GM12891 (cell line): ENCODE measurements around the gene WNT9A.

Experiments used
- DNase-seq: peaks from one replicate; pipeline ENCODE4 v3.0.0; 2011; ENCODE audit warnings: low spot score; ENCODE audit not compliant: insufficient read length
- FAIRE-seq: peaks from 2 replicates; lab custom pipeline; 2011; peaks lifted over from hg19 to GRCh38; lab: Jason Lieb, UNC
- PAX5 ChIP-seq: IDR thresholded peaks from 2 replicates; pipeline ENCODE4 v1.6.1; 2011; ENCODE audit warnings: low read length, moderate library complexity, mild to moderate bottlenecking; ENCODE audit not compliant: insufficient read depth, severe bottlenecking
- POLR2A ChIP-seq: IDR thresholded peaks from 2 replicates; pipeline ENCODE4 v1.6.1; 2011; ENCODE audit warnings: low read depth, low read length, control low read depth
- POLR2AphosphoS5 ChIP-seq: IDR thresholded peaks from 2 replicates; pipeline ENCODE4 v1.6.1; 2011; ENCODE audit warnings: low read depth, low read length, control low read depth
- POU2F2 ChIP-seq: IDR thresholded peaks from 2 replicates; pipeline ENCODE4 v1.6.1; 2011; ENCODE audit warnings: low read depth, mild to moderate bottlenecking, control low read depth, low read length, moderate library complexity
- SPI1 ChIP-seq: IDR thresholded peaks from 2 replicates; pipeline ENCODE4 v1.6.1; 2011; ENCODE audit warnings: low read depth, low read length, control low read depth
- TAF1 ChIP-seq: IDR thresholded peaks from 2 replicates; pipeline ENCODE4 v1.6.1; 2011; ENCODE audit warnings: low read depth, low read length, control low read depth

The WNT9A gene

DNA sequence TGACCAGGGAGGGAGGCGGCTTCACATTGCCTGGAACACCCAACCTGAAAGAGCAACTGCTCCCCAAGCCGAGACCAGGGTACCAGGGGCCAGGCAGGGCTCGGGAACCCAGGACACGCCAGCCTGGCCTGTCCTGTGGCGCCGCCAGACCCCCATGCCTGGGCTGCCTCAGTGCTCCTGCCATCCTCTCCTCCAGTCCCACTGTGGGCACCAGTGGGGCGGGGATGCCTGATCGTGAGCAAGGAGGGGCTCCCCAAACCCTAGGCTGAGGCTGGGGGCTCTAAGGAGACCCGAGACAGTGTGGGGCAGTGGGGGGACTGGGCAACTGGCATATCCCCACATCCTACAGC is 45.1 kb downstream of the WNT9A start:
- no peak for DNase-seq
- FAIRE-seq = no peak
- no peak for TF ChIP-seq POLR2AphosphoS5
- TF ChIP-seq SPI1 = no peak
- TF ChIP-seq TAF1 = no peak
- no peak for TF ChIP-seq POU2F2
- no peak for TF ChIP-seq PAX5
- TF ChIP-seq POLR2A = no peak

DNA sequence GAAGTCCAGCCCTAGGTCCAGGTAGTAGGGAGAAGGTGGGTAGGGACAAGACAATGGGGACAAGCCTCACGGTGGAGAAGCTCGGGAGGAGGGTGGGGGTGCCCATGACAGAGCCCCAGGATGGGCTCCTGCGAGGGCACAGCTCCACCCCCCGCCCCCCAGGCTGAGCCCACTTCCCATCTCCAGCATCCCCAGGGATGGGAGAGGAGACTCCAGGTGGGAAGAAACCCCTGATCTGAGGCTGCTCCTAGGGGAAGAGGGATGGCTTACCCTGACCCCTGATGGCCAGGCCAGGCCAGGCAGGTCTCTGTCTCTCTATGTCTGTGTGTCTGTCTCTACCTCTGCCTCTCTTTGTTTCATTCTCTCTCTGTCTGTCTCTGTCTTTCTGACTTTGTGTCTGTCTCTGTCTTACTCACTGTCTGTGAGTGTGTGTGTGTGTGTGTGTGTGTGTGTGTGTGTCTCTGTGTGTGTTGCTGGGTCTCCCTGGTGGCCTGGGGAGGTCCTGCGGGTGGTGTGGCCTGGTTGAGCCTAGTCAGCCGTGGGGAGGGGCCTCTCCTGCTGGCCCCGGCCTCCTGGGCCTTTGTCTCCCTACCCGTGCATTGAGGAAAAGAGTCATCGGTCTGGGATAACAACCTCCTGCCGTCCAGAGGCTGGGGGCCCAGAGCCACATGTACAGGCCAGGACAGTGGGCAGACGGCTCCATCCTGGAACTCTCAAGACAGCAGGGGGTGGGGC is 45.7 kb downstream of the WNT9A start:
- FAIRE-seq (no peak), DNase-seq (no peak)
- TF ChIP-seq PAX5 (no peak), TAF1 (no peak), POLR2A (no peak), SPI1 (no peak), POLR2AphosphoS5 (no peak), POU2F2 (no peak)

DNA sequence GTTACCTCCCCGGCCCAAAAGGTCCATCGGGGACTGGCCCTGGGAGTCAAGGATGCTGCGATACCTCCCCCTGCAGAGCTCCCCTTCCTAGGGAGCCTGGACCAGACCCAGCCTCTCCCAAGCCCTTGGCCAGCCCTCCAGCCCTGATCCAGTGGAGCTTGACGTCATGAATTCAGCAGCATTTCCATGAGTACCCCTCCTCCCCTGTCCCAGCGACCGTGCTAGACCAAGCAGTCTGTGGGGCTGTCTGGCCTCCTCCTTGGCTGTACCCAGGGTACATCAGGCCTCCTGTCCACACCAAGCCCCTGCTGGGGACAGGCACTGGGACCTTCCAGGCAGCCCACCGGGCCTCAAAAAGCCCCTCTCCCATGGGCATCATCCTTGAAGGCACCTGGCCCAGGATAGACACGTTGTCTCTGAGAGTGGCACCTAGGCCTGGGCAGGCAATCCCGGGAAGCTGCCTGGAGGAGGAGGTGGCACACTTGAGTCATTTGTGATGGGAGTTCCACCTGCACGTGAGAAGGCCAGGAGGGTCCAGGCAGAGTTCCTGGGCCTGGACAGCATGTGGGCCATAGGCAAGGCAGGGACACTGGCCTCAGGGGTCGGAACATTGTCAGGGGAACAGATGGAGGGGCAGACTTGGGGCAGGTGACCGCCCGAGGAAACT is 46.4 kb downstream of the WNT9A start:
- DNase-seq (no peak), FAIRE-seq (no peak)
- TF ChIP-seq SPI1 = no peak
- no peak for TF ChIP-seq POLR2AphosphoS5
- no peak for TF ChIP-seq POLR2A
- no peak for TF ChIP-seq PAX5
- TF ChIP-seq POU2F2 = no peak
- no peak for TF ChIP-seq TAF1

DNA sequence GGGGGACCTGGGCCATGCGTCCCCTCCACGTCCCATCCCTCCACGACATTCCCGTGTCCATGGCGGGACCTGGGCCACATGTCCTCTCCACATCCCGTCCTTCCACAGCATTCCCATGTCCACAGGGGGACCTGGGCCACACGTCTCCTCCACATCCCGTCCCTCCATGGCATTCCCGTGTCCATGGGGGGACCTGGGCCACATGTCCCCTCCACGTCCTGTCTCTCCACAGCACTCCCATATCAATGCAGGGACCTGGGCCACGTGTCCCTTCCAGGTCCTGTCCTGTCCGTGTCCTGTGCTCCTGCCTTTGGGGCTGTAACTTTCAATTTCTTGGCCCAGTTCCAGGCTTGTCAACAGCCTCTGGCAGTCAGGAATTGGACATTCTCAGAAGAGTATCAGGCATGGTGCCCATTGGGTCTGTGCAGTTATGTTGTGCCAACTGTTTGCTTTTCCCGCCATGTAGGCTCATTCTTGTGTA is 47.1 kb downstream of the WNT9A start:
- DNase-seq (no peak), FAIRE-seq (no peak)
- TF ChIP-seq PAX5 (no peak), POLR2A (no peak), POLR2AphosphoS5 (no peak), POU2F2 (no peak), SPI1 (no peak), TAF1 (no peak)

DNA sequence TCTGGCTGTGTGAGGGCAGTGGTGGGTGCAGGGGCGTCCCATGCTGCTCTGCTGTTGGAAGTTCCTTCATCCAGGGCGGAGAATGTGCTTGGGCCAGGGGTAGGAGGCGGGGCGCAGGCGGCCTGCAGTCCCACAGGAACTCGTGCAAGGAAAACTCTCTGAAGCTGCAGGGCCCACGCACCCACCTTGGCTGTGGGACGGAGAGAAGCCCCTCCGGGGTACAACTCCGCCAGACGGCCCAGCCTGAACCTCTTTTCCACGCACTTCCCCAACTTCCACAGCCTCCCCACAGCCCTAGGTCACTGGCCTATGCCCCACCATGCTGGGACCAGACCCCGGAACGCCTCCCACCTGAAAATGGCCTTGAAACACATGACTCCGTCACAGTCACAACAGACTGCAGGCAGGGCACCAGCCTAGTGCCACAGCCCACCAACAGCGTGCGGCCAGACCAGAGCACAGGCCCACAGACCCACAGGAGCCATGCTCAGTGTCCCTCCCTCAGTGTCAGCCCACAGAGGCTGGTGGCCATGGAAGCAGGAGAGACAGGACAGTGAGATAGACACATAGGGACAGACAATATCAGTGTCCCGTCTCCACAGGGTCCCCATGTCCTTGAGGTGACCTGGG is 47.8 kb downstream of the WNT9A start:
- TF ChIP-seq TAF1 (no peak), SPI1 (no peak), POLR2A (no peak), POLR2AphosphoS5 (no peak), POU2F2 (no peak), PAX5 (no peak)
- FAIRE-seq (no peak), DNase-seq (no peak)

DNA sequence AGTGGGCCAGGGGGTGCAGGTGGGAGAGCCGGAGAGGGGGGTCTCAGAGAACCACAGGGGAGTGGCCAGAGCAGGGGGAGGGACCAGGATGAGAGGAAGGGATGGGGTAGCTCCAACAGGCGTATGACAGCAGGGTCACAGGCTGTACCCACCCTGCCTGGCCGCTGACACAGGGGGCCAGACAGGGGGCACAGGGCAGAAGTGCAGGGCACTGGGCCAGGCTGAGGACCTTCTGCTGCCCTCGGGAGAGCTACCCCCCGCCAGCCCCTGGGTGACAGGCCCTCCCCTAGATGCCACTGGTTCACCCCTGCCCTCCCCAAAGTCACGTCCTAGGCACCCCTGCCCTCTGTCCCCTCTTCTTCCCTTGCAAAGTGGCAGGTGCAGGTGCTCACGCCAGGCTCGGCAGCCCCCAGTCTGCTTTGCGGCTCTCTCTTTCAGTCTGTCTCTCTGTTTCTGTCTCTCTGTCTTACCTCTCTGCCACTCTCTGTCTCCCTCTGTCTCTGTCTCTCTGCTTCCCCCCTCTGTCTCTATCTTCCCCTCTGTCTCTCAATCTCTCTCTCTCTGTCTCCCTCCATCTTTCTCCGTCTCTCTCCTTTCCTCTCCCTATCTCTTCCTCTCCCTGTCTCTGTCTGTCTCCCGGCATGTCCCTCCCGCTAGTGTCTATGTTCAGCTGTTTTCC is 48.5 kb downstream of the WNT9A start:
- TF ChIP-seq POLR2A = no peak
- TF ChIP-seq POU2F2 = no peak
- TF ChIP-seq PAX5 = no peak
- no peak for TF ChIP-seq TAF1
- no peak for TF ChIP-seq POLR2AphosphoS5
- no peak for TF ChIP-seq SPI1
- DNase-seq (no peak), FAIRE-seq (no peak)

DNA sequence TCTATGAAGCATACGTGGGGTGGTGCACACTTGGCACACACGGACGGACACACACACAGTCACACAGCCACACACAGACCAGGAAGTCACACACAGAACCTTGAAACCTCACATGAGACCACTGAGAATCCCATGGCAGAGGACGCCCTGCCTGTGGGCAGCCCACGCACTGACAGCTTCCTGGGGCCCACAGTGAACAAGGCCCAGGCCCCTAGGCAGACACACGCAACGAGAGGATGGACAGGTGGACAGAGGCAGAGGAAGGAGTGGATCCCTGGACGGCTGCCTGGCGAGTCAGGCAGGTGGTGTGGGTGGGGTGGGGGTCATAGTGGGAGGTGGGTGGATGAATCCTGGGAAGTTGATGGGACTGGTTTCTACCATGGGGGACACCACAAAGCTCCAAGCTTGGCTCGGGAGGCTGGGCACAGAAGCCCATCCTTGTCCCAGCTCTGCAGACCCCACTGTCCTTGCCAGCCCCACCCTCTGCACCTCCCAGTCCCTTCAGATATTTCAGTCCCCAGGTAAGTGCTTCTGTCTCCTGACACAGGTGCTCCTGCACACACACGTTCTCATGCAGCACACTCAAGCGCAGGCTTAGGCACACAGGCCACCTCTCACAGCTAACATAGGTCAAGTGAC is 49.1 kb downstream of the WNT9A start:
- no peak for TF ChIP-seq POU2F2
- TF ChIP-seq POLR2A = no peak
- TF ChIP-seq POLR2AphosphoS5 = no peak
- no peak for TF ChIP-seq TAF1
- TF ChIP-seq PAX5 = no peak
- no peak for TF ChIP-seq SPI1
- no peak for DNase-seq

DNA sequence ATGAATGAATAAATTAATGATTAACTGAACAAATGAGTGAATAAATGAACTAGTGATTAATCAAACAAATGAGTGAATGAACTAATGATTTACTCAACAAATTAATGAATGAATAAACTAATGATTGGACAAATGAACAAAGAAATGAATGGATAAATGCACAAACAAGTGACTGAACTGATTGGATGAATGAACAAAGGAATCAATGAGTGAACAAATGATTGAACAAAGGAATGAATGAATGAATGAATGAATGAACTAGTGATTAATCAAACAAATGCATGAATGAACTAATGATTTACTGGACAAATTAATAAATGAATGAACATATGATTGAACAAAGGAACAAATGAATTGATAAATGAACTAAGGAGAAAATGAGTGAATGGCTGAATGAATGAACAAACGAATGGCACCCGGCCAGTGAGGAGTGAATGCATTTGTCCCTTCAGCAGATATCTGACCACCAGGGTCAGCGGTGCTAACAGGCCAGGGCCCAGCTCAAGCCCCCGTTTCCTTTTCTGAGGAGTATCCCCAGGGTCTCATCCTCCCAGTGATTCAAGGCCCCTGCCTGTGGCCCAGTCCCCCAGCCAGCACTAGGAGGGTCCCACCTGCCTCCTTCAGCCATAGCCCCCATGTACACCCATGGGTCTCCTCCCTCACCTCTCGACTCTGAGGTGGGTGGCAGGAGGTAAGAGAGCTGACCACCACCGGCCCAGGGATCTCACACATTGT is 49.9 kb downstream of the WNT9A start:
- FAIRE-seq (no peak), DNase-seq (no peak)
- TF ChIP-seq POLR2AphosphoS5 = no peak
- TF ChIP-seq SPI1 = no peak
- TF ChIP-seq POU2F2 = no peak
- no peak for TF ChIP-seq PAX5
- no peak for TF ChIP-seq TAF1
- TF ChIP-seq POLR2A = no peak

More for the DNA sequence above, 49.1 kb downstream of the WNT9A start:
- no peak for FAIRE-seq
